NK-92 treated with Interleukin-12 subunit alpha and Interleukin-12 subunit beta, amount 100 ng/mL, for 24 hours (cell line): Measurements from ENCODE around the gene DOCK4.

ENCODE experiments used
- DNase-seq: peaks from one replicate; lab custom pipeline; 2025; lab: John Stamatoyannopoulos, UW

DOCK4 gene

GRCh38 chr7:112010994-112011393 lies 195.2 kb downstream of the DOCK4 start:
- DNase-seq: no peak

GRCh38 chr7:112010109-112010508 lies 196.1 kb downstream of the DOCK4 start:
- no peak for DNase-seq

GRCh38 chr7:112009081-112009480 lies 197.1 kb downstream of the DOCK4 start:
- DNase-seq: no peak

GRCh38 chr7:112007185-112007584 lies 199.0 kb downstream of the DOCK4 start:
- no peak for DNase-seq

- no peak for DNase-seq
Observed at GRCh38 chr7:112006071-112006470, 200.1 kb downstream of the DOCK4 start.

- DNase-seq: no peak
Observed at GRCh38 chr7:112005205-112005775, 200.9 kb downstream of the DOCK4 start.

- DNase-seq: peak; percentile 25
Observed at GRCh38 chr7:112001091-112001826, 204.9 kb downstream of the DOCK4 start.

- DNase-seq: no peak
Observed at GRCh38 chr7:111998326-111998725, 207.9 kb downstream of the DOCK4 start.

- no peak for DNase-seq
Observed at GRCh38 chr7:111997546-111997945, 208.7 kb downstream of the DOCK4 start.

- no peak for DNase-seq
Observed at GRCh38 chr7:111992601-111993000, 213.6 kb downstream of the DOCK4 start.

GRCh38 chr7:111990643-111991042 lies 215.6 kb downstream of the DOCK4 start:
- DNase-seq: no peak

GRCh38 chr7:111987886-111988285 lies 218.3 kb downstream of the DOCK4 start:
- DNase-seq: no peak

GRCh38 chr7:111987115-111987826 lies 218.9 kb downstream of the DOCK4 start:
- DNase-seq: no peak

- DNase-seq: no peak
Observed at GRCh38 chr7:111986601-111987000, 219.6 kb downstream of the DOCK4 start.

GRCh38 chr7:111985798-111986197 lies 220.4 kb downstream of the DOCK4 start:
- no peak for DNase-seq

- no peak for DNase-seq
Observed at GRCh38 chr7:111982804-111983203, 223.4 kb downstream of the DOCK4 start.

GRCh38 chr7:111982133-111982532 lies 224.1 kb downstream of the DOCK4 start:
- DNase-seq: no peak

- DNase-seq: no peak
Observed at GRCh38 chr7:111980725-111981124, 225.5 kb downstream of the DOCK4 start.

GRCh38 chr7:111975346-111975745 lies 230.9 kb downstream of the DOCK4 start:
- DNase-seq: no peak

GRCh38 chr7:111960984-111961383 lies 245.2 kb downstream of the DOCK4 start:
- no peak for DNase-seq

GRCh38 chr7:111958896-111959295 lies 247.3 kb downstream of the DOCK4 start:
- no peak for DNase-seq

- DNase-seq: no peak
Observed at GRCh38 chr7:111958431-111958830, 247.8 kb downstream of the DOCK4 start.

GRCh38 chr7:111955616-111956015 lies 250.6 kb downstream of the DOCK4 start:
- DNase-seq: no peak
